ENCODE results near the gene CSPG4. TPM values are rescaled to one million over a fixed set of nuclear protein-coding genes. Genes with fewer than 3 reads are reported as not detected.
A peak's percentile ranks its signal among the peaks of the same experiment; 100 is the strongest.

The CSPG4 gene
- total and polyA plus RNA-seq, 2 of the 13 experiments (the other 11 are each of a cell fraction or from before 2014, with no cell fraction given) = 0.01 to 0.04 TPM

DNA sequence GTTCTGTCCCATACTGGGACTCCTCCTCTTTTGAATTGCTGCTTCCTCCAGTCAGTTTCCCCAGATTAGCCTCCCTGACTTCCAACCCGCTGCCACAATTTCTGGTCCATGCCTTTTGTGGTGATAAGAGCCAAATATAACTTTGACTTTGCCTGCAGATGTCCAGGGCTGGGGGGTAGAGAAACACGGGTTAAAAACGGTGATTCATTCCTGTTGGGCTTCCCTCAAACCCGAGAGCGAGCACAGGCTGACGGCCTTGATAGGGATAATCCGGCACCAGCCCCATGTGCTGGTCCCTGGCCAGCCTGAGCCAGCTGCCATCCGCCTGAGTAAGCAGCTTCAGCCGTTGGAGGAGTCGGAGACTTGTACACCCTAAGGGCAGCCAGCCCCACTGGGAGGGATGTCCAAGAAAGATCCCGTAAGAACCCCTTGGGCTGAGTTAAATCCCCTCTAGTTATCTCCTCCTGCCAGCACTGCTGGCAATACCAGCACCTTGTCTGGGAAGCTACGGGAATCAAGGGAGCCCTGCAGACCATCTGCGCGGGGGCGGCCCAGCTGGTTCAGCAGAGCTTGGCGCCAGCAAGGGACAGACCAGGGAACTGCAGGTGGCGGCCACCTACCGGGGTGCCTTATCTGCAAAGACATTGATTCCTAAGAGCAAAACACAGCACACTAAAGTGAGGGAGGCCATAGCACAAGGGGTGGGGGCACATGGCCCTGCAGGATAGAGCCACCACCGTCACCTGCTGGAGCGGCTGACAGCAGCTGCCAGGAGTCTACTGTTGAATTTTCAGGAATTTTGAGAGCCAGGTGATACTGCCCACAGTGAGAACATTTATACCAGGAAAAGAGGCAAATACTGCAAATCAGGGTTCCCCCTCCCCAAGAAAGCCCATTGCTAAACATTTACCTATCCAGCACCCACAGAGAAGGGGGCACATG, 18.1 kb downstream of the CSPG4 start (continued):
- TF ChIP-seq, protein P1, sequence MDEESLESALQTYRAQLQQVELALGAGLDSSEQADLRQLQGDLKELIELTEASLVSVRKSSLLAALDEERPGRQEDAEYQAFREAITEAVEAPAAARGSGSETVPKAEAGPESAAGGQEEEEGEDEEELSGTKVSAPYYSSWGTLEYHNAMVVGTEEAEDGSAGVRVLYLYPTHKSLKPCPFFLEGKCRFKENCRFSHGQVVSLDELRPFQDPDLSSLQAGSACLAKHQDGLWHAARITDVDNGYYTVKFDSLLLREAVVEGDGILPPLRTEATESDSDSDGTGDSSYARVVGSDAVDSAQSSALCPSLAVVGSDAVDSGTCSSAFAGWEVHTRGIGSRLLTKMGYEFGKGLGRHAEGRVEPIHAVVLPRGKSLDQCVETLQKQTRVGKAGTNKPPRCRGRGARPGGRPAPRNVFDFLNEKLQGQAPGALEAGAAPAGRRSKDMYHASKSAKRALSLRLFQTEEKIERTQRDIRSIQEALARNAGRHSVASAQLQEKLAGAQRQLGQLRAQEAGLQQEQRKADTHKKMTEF (CRISPR knock-in tag; IDR thresholded peaks at IDR 0.05) = 0 out of 2 replicates have a peak, but pooled peaks have one; percentile 22
- 0 out of 2 replicates have a peak, but pooled peaks have one; percentile 4 for TF ChIP-seq ZNF264 (CRISPR knock-in tag; IDR thresholded peaks at IDR 0.05)
- TF ChIP-seq RAD51 (IDR thresholded peaks at IDR 0.05; ENCODE audit: borderline replicate concordance) = no peak
- 0 out of 2 replicates have a peak, but pooled peaks have one; percentile 26 for TF ChIP-seq ZFP91 (CRISPR knock-in tag; IDR thresholded peaks at IDR 0.05; ENCODE audit: borderline replicate concordance)
- no peak for TF ChIP-seq FOXA1 (IDR thresholded peaks at IDR 0.05)
- no peak for TF ChIP-seq FOXA1 (CRISPR knock-in tag; IDR thresholded peaks at IDR 0.05)
- 0 out of 2 replicates have a peak, but pooled peaks have one; percentile 29 for TF ChIP-seq TFDP1 (CRISPR knock-in tag; IDR thresholded peaks at IDR 0.05; ENCODE audit: borderline replicate concordance)
- peak; percentile 35; the same call in 1 of the 2 replicates for TF ChIP-seq SAP130 (CRISPR knock-in tag; IDR thresholded peaks at IDR 0.05; ENCODE audit: low read depth)
- peak; percentile 28; the same call in 1 of the 2 replicates for TF ChIP-seq ZBTB7B (CRISPR knock-in tag; IDR thresholded peaks at IDR 0.05)
- TF ChIP-seq FOXC1 (CRISPR knock-in tag; IDR thresholded peaks at IDR 0.05; ENCODE audit: borderline replicate concordance) = no peak
- TF ChIP-seq, protein P2, sequence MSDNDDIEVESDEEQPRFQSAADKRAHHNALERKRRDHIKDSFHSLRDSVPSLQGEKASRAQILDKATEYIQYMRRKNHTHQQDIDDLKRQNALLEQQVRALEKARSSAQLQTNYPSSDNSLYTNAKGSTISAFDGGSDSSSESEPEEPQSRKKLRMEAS (IDR thresholded peaks at IDR 0.05) = 0 out of 2 replicates have a peak, but pooled peaks have one; percentile 13
- TF ChIP-seq ISL2 (CRISPR knock-in tag; IDR thresholded peaks at IDR 0.05) = no peak
- no peak for TF ChIP-seq TBX3 (IDR thresholded peaks at IDR 0.05; ENCODE audit: borderline replicate concordance)
- no peak for TF ChIP-seq IKZF4 (CRISPR knock-in tag; IDR thresholded peaks at IDR 0.05; ENCODE audit: borderline replicate concordance, low read depth, not compliant biosample characterization)
- TF ChIP-seq CHD4 (IDR thresholded peaks at IDR 0.05; ENCODE audit: borderline replicate concordance, low read length) = no peak
- TF ChIP-seq, protein P3, sequence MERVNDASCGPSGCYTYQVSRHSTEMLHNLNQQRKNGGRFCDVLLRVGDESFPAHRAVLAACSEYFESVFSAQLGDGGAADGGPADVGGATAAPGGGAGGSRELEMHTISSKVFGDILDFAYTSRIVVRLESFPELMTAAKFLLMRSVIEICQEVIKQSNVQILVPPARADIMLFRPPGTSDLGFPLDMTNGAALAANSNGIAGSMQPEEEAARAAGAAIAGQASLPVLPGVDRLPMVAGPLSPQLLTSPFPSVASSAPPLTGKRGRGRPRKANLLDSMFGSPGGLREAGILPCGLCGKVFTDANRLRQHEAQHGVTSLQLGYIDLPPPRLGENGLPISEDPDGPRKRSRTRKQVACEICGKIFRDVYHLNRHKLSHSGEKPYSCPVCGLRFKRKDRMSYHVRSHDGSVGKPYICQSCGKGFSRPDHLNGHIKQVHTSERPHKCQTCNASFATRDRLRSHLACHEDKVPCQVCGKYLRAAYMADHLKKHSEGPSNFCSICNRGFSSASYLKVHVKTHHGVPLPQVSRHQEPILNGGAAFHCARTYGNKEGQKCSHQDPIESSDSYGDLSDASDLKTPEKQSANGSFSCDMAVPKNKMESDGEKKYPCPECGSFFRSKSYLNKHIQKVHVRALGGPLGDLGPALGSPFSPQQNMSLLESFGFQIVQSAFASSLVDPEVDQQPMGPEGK (CRISPR knock-in tag; IDR thresholded peaks at IDR 0.05) = peak; percentile 67
- 0 out of 2 replicates have a peak, but pooled peaks have one; percentile 54 for TF ChIP-seq HNF1B (CRISPR knock-in tag; IDR thresholded peaks at IDR 0.05)
- no peak for TF ChIP-seq ZBTB3 (CRISPR knock-in tag; IDR thresholded peaks at IDR 0.05; ENCODE audit: borderline replicate concordance, low read depth)
- peak; percentile 50 for TF ChIP-seq STAG1 (CRISPR knock-in tag; IDR thresholded peaks at IDR 0.05)
- TF ChIP-seq MEIS2 (CRISPR knock-in tag; IDR thresholded peaks at IDR 0.05) = no peak

Data from HepG2 (cell line).